ENCODE measurements around the gene FLRT1. TPM values are rescaled to one million over a fixed set of nuclear protein-coding genes. Genes with fewer than 3 reads are reported as not detected.
"Not testable (repeated sequence)": the region's sequence is repeated elsewhere in the genome, so short reads cannot be mapped to it uniquely, and the experiment has no call there.

Gene FLRT1
- total RNA-seq, 1 experiment from 2014 or later: 1.4 TPM

DNA sequence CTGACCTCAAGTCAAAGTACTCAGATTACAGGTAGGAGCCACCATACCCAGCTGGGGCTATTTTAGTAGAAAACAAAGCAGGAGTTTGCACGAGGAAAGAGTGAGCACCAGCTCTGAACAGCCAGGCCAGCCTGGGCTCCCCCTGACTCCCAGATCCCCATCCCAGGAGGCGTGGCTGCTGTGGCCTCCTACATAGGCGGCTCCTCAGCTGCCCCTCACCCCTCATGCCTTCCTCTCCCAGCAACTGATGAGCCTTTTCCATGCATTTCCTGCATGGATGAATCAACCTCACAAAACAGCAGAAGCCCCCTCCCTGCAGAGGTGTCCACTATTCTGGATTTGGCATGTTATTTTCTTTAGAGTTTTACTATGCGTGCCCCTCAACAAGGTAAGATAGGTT lies 10.5 kb upstream of the FLRT1 start:
- DNase-seq (ENCODE audit: low spot score): no peak

DNA sequence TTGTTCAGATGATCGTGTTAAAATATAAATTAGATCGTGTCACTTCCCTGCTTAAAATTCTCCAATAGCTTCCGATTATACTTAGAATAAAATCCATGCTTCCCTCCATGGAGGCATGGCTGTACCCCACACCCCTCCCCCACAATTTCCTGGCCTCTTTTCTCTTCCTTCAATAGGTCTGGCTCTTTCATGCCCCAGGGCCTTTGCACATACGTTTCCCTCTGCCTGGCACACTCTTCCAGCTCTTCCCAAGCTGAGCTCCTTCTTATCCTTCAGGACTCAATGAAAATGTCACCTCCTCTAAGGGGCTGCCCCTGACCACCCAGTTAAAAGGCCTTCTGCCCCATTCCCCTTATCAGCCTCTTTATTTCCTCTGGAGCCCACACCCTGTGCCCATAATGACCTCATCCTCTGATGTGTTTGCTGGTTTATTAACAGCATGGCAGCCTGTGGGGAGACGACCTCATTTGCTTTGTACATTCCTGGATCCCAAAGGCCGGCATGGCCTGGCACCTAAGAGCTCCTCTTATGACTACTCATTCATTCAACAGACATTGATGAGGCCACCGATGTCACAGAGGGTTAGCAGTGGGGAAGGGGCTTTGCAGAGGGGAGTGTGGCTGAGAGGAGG lies 9.0 kb upstream of the FLRT1 start:
- DNase-seq (ENCODE audit: low spot score): no peak

- no peak for DNase-seq (ENCODE audit: low spot score)
Observed at GRCh38 chr11:64027651-64028397, 7.9 kb upstream of the FLRT1 start.

GRCh38 chr11:64028398-64029115 lies 7.2 kb upstream of the FLRT1 start:
- no peak for DNase-seq (ENCODE audit: low spot score)

DNA sequence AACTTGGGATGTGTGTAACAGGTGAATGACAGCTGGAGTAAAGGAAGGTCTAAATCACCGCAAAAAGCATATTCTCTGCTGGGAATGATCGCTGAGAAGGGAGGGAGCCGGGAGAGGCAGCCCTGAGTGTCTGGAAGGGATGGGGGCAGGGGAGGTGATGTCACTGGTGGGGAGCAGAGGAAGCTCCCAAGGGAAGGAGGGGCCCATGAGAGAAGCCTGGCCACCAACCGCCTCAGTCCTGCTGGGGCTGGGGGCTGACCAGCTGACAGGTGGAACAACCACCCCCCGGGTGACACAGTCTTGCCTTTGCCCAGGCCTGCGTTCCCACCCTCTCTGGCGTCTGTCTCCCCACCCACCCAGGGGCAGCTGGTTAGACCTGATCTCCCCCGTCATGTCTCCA lies 6.0 kb upstream of the FLRT1 start:
- DNase-seq (ENCODE audit: low spot score): no peak

GRCh38 chr11:64031001-64031400 lies 4.7 kb upstream of the FLRT1 start:
- no peak for DNase-seq (ENCODE audit: low spot score)

GRCh38 chr11:64032050-64032449 lies 3.7 kb upstream of the FLRT1 start:
- DNase-seq (ENCODE audit: low spot score): peak; percentile 51

GRCh38 chr11:64034411-64034811 lies 1.3 kb upstream of the FLRT1 start:
- no peak for DNase-seq (ENCODE audit: low spot score)

GRCh38 chr11:64035081-64035524 lies 628 bp upstream of the FLRT1 start:
- no peak for DNase-seq (ENCODE audit: low spot score)

DNA sequence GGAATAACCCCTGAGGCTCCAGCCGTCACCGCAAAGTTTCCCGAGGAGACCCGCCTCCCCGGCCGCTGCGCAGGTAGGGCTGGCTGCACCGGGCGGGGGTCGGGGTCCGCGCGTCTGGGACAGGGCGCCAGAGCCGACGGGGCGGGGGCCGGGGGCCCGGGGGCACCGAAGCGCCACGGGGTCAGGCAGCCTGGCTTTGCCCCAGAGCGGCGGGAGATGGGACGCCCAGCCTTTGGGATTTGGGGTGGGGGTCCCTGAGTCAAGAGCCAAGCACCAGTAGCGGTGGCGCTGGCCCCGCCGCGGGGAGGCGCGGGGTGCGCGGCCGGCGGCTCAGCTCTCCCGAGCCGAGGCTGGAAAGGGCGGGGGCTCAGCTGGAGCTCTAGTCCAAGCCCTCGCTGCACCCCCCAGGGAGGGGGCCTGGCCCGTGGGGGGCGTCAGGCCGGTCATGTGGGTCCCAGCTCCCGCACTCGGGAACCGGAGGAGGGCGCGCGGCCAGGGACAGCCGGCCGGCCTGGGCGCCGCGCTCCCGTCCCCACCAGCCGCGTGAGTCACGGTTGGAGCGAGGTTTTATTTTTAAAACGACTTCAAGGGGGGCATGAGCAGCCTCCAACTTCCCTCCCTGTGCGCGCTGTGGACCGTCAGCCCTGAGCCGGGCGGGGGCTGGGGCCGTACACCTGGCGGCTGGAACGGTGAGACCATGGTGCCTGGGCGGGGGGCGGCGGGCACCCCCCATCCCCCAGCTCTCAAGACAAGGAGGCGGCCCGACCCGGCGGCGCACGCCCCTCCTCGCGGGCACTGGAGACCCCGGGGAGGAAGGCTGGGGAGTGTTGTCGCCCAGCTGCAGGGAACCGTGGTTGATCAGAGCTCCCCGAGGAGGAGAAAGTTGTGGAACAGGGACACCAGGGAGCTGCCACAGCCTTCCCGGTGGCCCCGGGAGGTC lies 626 bp downstream of the FLRT1 start:
- DNase-seq (ENCODE audit: low spot score): no peak

- no peak for DNase-seq (ENCODE audit: low spot score)
Observed at GRCh38 chr11:64037027-64037634, 1.4 kb downstream of the FLRT1 start.

GRCh38 chr11:64038500-64038899 lies 2.8 kb downstream of the FLRT1 start:
- DNase-seq (ENCODE audit: low spot score): no peak

DNA sequence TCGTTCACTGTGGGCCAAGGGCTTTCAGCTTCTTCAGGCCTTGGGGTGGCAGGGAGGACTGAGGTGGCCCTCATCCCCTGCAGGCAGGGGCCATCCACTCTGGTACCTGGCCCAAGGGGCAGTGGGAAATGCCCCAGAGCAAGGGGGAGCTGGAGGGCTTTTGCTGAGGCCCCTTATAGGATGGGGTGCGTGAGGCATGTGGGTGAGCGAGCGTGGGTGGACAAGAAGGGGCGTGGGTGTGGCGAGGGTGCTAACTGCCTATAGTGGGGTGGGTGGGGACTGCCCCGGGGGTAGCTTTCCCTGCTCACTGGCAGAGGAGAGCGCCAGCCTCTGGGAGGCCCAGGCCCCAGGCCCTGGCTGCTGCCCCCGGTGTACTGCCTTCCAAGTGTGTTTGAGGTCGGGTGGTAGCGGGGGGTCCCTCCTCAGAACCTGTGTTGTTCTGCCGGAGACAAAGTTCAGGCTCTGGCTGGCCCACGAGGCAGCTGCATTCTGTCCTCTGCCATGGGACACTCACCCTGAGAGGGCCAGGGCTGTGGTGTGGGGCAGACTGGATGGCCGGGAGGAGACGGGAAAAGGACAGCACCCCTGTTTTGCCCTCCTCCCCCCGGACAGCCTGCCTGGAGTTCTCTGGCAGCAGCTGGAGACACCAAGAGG lies 3.4 kb downstream of the FLRT1 start:
- no peak for DNase-seq (ENCODE audit: low spot score)

DNA sequence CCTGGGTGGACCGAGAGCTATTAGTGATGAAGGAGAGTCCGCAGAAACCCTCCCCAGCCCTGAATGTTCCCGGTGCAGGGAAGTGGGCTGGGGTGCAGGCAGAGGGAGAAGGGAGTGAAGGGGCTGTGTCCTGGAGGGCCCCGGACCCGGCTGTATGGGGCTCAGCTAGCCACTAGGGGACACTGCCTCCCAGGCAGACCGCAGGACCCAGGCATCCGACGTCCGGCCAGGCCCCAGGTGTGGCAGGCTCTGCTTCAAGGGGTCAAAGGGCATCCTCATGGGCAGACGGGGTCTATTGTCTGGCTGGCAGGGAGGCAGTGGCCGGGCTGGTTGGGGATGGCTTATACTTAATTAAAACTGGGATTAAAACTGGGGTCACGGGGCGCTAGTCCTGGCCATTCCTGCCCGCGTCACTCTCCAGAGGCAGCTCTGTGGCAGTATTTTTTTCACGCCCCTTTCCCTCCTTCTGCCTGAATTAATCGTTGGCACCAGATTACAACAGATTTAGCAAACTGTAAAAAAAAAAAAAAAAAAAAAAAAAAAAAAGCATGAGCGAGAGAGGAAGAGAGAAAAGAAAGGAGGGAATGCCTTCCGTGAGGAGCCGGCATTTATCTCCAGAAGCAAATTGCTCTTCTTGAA lies 5.1 kb downstream of the FLRT1 start:
- no peak for DNase-seq (ENCODE audit: low spot score)

GRCh38 chr11:64041846-64042245 lies 6.1 kb downstream of the FLRT1 start:
- DNase-seq (ENCODE audit: low spot score): no peak

- DNase-seq (ENCODE audit: low spot score): no peak
Observed at GRCh38 chr11:64042301-64042700, 6.6 kb downstream of the FLRT1 start.

DNA sequence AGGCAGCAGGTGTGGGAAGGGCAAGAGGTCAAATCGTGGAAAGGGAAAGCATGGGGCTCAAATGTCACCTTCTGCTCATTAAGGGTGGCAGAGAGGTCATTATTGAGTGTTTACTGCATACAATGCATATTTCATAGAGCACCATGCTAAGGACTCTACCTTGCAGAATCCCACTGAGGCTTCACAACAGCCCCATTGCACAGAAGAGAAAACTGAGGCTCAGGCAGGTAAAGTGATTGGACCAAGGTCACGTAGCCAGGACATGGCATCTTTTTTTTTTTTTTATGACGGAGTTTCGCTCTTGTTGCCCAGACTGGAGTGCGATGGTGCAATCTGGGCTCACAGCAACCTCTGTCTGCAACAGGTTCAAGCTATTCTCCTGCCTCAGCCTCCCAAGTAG lies 7.8 kb downstream of the FLRT1 start:
- no peak for DNase-seq (ENCODE audit: low spot score)

- no peak for DNase-seq (ENCODE audit: low spot score)
Observed at GRCh38 chr11:64044730-64045393, 9.1 kb downstream of the FLRT1 start.

- no peak for DNase-seq (ENCODE audit: low spot score)
Observed at GRCh38 chr11:64045700-64046099, 10.0 kb downstream of the FLRT1 start.

GRCh38 chr11:64047373-64047772 lies 11.6 kb downstream of the FLRT1 start:
- DNase-seq (ENCODE audit: low spot score): not testable (repeated sequence)

Measured in H4 (cell line).